AG09319 (cell line): ENCODE data around the gene GPATCH2L.
A peak's percentile ranks its signal among the peaks of the same experiment; 100 is the strongest.

Experiments
- DNase-seq: peaks from one replicate; pipeline ENCODE4 v3.0.0-alpha.2; 2010; ENCODE audit warnings: low read depth; ENCODE audit errors: extremely low read depth
- TF ChIP-seq, protein P1 (sequence below): IDR thresholded peaks from 2 replicates; pipeline ENCODE4 v1.5.1; 2011; ENCODE audit warnings: low read depth, mild to moderate bottlenecking, inconsistent platforms, low read length, moderate library complexity

The GPATCH2L gene

DNA sequence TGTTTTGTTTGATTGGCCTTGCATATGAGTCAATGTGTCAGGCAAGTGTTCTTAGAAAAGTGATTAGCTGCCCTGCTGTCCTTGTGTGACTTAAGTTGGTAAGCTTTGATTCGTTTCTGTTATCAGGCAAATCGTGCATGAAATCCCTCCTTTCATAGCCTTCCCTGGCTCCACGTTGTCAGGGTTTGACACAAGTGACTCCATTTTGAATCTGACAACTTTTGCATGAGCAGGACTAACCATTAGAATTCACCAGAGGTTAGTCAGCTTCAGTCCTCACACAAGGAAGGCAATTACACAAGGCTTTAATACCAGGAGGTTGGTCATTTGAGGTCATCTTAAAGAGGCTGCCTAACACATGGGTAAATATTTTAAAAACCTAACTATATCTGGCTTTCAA lies 68.2 kb downstream of the GPATCH2L start:
- no peak for DNase-seq

DNA sequence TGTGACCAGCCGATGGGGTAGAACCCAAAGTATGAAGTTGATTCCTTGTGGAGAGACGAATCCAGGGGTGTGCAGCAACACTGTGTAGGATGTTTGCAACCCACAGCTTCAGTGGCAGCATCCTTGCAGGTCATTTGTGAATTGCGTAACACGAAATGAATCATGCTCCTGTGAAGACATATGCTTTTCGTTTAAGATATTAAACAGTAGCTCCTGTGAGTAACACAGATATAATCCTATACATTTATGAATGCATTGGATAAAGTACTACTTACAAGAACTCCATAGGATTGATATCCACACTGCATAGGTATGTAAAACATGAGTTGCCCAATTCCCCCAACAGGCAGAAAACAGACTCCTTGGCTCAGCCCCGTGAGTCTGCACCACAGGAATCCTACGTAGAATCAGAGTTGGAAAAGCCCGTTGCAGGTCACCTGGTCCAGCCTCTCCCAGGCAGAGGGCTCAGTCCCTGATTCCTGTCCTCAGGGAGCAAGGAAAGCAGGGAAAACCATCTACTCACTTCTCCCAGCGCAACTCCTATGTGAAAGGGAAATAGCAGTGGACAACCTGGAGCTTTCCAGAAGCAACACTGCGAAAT lies 75.8 kb downstream of the GPATCH2L start:
- TF ChIP-seq, protein P1, sequence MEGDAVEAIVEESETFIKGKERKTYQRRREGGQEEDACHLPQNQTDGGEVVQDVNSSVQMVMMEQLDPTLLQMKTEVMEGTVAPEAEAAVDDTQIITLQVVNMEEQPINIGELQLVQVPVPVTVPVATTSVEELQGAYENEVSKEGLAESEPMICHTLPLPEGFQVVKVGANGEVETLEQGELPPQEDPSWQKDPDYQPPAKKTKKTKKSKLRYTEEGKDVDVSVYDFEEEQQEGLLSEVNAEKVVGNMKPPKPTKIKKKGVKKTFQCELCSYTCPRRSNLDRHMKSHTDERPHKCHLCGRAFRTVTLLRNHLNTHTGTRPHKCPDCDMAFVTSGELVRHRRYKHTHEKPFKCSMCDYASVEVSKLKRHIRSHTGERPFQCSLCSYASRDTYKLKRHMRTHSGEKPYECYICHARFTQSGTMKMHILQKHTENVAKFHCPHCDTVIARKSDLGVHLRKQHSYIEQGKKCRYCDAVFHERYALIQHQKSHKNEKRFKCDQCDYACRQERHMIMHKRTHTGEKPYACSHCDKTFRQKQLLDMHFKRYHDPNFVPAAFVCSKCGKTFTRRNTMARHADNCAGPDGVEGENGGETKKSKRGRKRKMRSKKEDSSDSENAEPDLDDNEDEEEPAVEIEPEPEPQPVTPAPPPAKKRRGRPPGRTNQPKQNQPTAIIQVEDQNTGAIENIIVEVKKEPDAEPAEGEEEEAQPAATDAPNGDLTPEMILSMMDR: no peak

More for the DNA sequence above, 68.2 kb downstream of the GPATCH2L start:
- TF ChIP-seq, protein P1: no peak

DNA sequence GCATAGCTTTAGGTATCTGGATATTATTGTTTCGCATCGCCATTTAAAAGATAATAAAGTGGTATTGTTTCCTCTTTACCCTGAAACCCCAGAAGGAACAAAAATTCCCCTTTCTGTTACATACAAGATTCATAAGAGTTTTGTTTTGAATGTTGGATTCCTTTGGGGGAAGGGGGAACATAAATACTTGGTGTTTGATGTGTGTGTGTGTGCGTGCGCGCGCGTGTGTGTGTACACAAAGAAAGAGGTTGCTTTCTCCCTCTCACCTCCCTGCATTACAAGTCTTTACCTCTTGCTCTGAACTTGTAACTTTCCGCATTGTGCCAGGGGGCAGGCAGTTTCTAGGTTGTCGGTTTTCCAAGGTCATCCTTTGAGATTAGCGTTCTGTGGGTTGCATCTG lies 76.4 kb downstream of the GPATCH2L start:
- TF ChIP-seq, protein P1: no peak
- no peak for DNase-seq

More for the DNA sequence above, 75.8 kb downstream of the GPATCH2L start:
- peak; percentile 22 for DNase-seq

DNA sequence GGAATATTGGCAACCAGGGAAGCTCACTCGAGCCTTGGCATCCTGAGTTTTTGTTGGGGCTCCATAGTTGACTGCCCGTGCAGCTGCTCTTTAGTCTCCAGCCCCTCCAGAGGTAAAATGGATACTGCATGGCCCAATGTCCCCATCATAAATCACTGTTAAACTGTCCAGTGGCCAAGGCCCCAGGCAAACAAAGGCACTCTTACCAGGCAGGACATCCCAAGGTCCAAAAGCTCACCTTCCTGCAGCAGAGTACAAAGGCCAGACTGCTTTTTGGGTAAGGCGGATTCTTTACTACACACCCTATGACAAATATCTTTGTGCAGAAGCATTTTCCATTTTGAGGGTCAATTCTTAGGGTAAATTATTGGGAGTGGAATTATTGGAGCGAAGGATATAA lies 81.1 kb downstream of the GPATCH2L start:
- TF ChIP-seq, protein P1: no peak

DNA sequence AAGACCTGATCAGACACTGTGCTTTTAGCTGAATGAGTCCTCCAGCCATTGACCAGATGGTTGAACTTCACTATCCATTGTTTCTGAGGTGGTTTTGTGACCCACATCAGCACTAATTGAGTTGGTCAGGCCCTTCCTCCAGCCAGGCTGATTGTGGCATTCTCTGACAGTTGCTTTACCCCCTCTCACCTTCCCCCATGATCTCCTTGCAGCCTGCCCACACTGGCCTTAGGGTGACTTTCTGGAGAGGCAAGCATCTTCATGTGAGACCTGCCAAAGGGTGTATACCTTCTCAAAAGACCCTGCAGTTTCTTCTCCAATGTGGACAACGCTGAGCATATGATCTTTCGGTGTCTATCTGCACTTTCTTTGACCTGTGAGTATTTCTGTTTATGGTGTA lies 83.9 kb downstream of the GPATCH2L start:
- TF ChIP-seq, protein P1: no peak
- DNase-seq: no peak

More for the DNA sequence above, 81.1 kb downstream of the GPATCH2L start:
- no peak for DNase-seq

DNA sequence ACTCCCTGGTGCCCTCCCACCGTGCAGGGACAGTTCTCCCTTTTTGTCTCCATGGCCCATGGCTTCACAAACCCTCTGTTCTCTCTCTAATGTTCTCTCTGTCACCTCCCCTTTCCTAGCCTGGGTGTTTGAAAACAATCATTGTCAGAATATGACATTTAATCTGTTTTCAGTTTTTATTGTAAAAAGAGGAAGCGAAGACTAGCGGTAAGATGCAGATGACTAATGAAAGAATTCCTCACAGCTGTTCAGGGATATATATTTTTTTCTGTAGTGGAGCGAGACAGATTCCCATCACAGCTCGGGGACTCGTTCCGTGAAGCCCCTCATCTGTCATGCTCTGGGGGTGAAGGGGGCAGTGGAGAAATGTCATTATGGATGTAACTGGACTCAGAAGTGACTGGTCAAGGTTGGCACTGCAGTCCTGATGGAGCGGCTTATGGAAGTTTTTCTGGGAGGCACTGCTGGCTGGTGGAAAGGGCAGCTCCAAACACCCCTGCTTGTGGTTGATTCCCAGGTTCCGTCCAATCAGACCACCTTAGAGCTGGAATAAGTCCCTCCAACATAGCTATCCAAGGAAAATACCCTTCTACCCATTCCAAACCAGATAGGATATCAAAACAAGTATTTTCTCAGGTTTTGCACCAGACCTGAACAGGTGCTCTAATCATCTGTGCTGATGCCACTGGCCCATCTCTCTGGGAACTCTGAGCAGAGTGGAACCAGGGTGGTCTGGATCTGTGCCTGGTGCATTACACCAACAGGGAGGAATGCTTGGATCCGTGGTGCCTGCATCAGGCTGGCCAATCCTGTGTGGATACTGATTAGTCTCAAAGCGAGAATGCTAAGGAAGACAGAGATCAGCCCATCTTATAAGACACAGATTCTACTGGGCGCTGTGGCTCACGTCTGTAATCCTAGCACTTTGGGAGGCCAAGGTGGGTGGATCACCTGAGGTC lies 84.7 kb downstream of the GPATCH2L start:
- TF ChIP-seq, protein P1: no peak
- DNase-seq: no peak
